OCI-LY3 (cell line): ENCODE measurements around the gene REC8.

Experiments
- H2AFZ ChIP-seq: fragments of 200-600, 300-600 bp; shearing (Covaris generic); 2 replicates; pipeline ENCODE4 v1.6.0; 2014; ENCODE audit warnings: antibody characterized with exemption, low read depth, low read length
- H3K27ac ChIP-seq: fragments of 200-600, 300-600 bp; sonication (generic); 2 replicates; pipeline ENCODE4 v1.5.1; 2014; ENCODE audit warnings: mild to moderate bottlenecking, low read length, moderate library complexity, mixed read lengths
- H3K27me3 ChIP-seq: fragments of 200-600, 300-600 bp; sonication (generic); 2 replicates; pipeline ENCODE4 v1.6.1; 2014; ENCODE audit warnings: low read depth, low read length, mixed read lengths
- H3K36me3 ChIP-seq: fragments of 200-600, 300-600 bp; sonication (generic); replicated peaks from 2 replicates; pipeline ENCODE3; 2014; ENCODE audit warnings: low read depth, low read length, mixed read lengths
- H3K4me1 ChIP-seq: fragments of 300-600, 200-600 bp; sonication (generic); 2 replicates; pipeline ENCODE4 v1.6.1; 2014; ENCODE audit warnings: low read length, mixed read lengths
- H3K4me2 ChIP-seq: fragments of 200-600, 300-600 bp; sonication (generic); 2 replicates; pipeline ENCODE4 v1.6.1; 2014; ENCODE audit warnings: low read length, mixed read lengths
- H3K4me3 ChIP-seq: fragments of 300-600, 200-600 bp; sonication (generic); 2 replicates; pipeline ENCODE4 v1.5.1; 2014; ENCODE audit warnings: antibody characterized with exemption, mild to moderate bottlenecking, low read length, moderate library complexity
- H3K79me2 ChIP-seq: fragments of 300-600, 200-600 bp; shearing (Covaris generic); 2 replicates; pipeline ENCODE4 v1.6.1; 2014; ENCODE audit warnings: mild to moderate bottlenecking, low read length, mixed read lengths
- H3K9ac ChIP-seq: fragments of 300-600, 200-600 bp; shearing (Covaris generic); 2 replicates; pipeline ENCODE4 v1.6.0; 2014; ENCODE audit warnings: mild to moderate bottlenecking, low read length, moderate library complexity
- H3K9me3 ChIP-seq: fragments of 200-600, 300-600 bp; shearing (Covaris generic); 2 replicates; pipeline ENCODE4 v1.6.1; 2014; ENCODE audit warnings: low read length, mixed read lengths; ENCODE audit not compliant: insufficient read depth
- H4K20me1 ChIP-seq: fragments of 200-600, 300-600 bp; sonication (generic); 2 replicates; pipeline ENCODE4 v1.6.1; 2016; ENCODE audit warnings: low read length, mixed read lengths; ENCODE audit not compliant: insufficient read depth
- EZH2phosphoT487 ChIP-seq: fragments of 200-600 bp; shearing (Covaris generic); IDR thresholded peaks from 2 replicates; pipeline ENCODE4 v1.6.1; 2018; ENCODE audit warnings: antibody characterized with exemption, mixed run types, low read depth
- TF ChIP-seq, protein P1 (sequence below): fragments of 200-600, 300-600 bp; sonication (generic); IDR thresholded peaks from 2 replicates; pipeline ENCODE4 v1.5.1; 2014; ENCODE audit warnings: antibody characterized with exemption, low read length, low read depth

REC8 gene

GRCh38 chr14:24186831-24187538, 15.1 kb downstream of the REC8 start:
- peaks cover 15% of the 10 kb centered on the region for H3K4me1 ChIP-seq
- peak overlapping the region; percentile 99; the same call in 1 of the 2 replicates for H3K4me3 ChIP-seq
- peaks cover 54% of the 10 kb centered on the region for H3K36me3 ChIP-seq
- no peaks in the 10 kb centered on the region for H4K20me1 ChIP-seq
- no peaks in the 10 kb centered on the region for H3K9me3 ChIP-seq
- H3K27me3 ChIP-seq: no peaks in the 10 kb centered on the region
- H3K27ac ChIP-seq: no peak overlapping the region
- TF ChIP-seq EZH2phosphoT487: no peak
- TF ChIP-seq, protein P1, sequence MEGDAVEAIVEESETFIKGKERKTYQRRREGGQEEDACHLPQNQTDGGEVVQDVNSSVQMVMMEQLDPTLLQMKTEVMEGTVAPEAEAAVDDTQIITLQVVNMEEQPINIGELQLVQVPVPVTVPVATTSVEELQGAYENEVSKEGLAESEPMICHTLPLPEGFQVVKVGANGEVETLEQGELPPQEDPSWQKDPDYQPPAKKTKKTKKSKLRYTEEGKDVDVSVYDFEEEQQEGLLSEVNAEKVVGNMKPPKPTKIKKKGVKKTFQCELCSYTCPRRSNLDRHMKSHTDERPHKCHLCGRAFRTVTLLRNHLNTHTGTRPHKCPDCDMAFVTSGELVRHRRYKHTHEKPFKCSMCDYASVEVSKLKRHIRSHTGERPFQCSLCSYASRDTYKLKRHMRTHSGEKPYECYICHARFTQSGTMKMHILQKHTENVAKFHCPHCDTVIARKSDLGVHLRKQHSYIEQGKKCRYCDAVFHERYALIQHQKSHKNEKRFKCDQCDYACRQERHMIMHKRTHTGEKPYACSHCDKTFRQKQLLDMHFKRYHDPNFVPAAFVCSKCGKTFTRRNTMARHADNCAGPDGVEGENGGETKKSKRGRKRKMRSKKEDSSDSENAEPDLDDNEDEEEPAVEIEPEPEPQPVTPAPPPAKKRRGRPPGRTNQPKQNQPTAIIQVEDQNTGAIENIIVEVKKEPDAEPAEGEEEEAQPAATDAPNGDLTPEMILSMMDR: no peak
- no peak overlapping the region for H2AFZ ChIP-seq
- H3K79me2 ChIP-seq: peaks cover 27% of the 10 kb centered on the region
- H3K9ac ChIP-seq: no peak overlapping the region
- peak overlapping the region; percentile 99 for H3K4me2 ChIP-seq

GRCh38 chr14:24187539-24187915, 15.6 kb downstream of the REC8 start:
- H4K20me1 ChIP-seq: no peaks in the 10 kb centered on the region
- H3K4me2 ChIP-seq: peak overlapping the region; percentile 99
- peaks cover 15% of the 10 kb centered on the region for H3K4me1 ChIP-seq
- no peaks in the 10 kb centered on the region for H3K27me3 ChIP-seq
- H3K4me3 ChIP-seq: peak overlapping the region; percentile 99
- H3K9ac ChIP-seq: peak overlapping the region; percentile 85
- peaks cover 56% of the 10 kb centered on the region for H3K36me3 ChIP-seq
- TF ChIP-seq EZH2phosphoT487: no peak
- H3K27ac ChIP-seq: no peak overlapping the region
- H3K79me2 ChIP-seq: peaks cover 33% of the 10 kb centered on the region
- H2AFZ ChIP-seq: no peak overlapping the region
- no peaks in the 10 kb centered on the region for H3K9me3 ChIP-seq

- Histone ChIP-seq H3K4me3 (peak within 1 kb of the TSS; percentile 99), H4K20me1 (no peaks in the 10 kb centered on the region), H3K27me3 (no peaks in the 10 kb centered on the region), H2AFZ (peak within 1 kb of the TSS; percentile 57; the same call in 1 of the 2 replicates), H3K27ac (peak within 1 kb of the TSS; percentile 65), H3K79me2 (peaks cover 38% of the 10 kb centered on the region), H3K36me3 (peaks cover 53% of the 10 kb centered on the region), H3K9me3 (no peaks in the 10 kb centered on the region), H3K4me1 (peaks cover 15% of the 10 kb centered on the region), H3K4me2 (peak within 1 kb of the TSS; percentile 99), H3K9ac (peak within 1 kb of the TSS; percentile 85)
- TF ChIP-seq, protein P1: no peak
- TF ChIP-seq EZH2phosphoT487: no peak
These were observed 16.6 kb downstream of the REC8 start, which contains the start of gene IPO4 for GRCh38 chr14:24188251-24189058. Gene IPO4, minus strand, starts transcription at chr14:24188816. Its CDS starts 29 bp downstream, at chr14:24188787.

DNA sequence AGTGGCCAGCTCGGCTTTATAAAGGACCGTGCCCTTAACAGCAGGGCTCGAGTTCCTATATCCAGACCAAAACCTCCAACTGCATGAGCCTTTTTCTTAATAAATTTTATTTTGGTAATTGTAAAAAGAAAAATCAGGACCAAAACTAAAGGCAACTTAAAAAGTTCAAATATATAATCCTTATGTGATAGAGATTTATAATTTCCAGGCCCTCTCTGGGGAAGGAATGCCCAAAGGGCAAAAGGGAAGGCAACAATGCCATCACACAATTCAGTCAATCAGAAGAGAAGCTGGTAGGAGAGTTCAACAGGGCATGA, 17.1 kb downstream of the REC8 start:
- Histone ChIP-seq H3K36me3 (peaks cover 54% of the 10 kb centered on the region), H3K4me3 (peak overlapping the region; percentile 99)

More for the DNA sequence above, 17.1 kb downstream of the REC8 start:
- H3K4me2 ChIP-seq: peak overlapping the region; percentile 99
- peaks cover 15% of the 10 kb centered on the region for H3K4me1 ChIP-seq
- no peaks in the 10 kb centered on the region for H3K27me3 ChIP-seq
- H3K9ac ChIP-seq: peak overlapping the region; percentile 53
- H3K9me3 ChIP-seq: no peaks in the 10 kb centered on the region
- no peak overlapping the region for H3K27ac ChIP-seq
- TF ChIP-seq EZH2phosphoT487: no peak
- TF ChIP-seq, protein P1: no peak
- no peak overlapping the region for H2AFZ ChIP-seq
- H3K79me2 ChIP-seq: peaks cover 41% of the 10 kb centered on the region
- H4K20me1 ChIP-seq: no peaks in the 10 kb centered on the region
